Measurements from ENCODE around the gene SLC22A3.

- TF ChIP-seq, protein P1, sequence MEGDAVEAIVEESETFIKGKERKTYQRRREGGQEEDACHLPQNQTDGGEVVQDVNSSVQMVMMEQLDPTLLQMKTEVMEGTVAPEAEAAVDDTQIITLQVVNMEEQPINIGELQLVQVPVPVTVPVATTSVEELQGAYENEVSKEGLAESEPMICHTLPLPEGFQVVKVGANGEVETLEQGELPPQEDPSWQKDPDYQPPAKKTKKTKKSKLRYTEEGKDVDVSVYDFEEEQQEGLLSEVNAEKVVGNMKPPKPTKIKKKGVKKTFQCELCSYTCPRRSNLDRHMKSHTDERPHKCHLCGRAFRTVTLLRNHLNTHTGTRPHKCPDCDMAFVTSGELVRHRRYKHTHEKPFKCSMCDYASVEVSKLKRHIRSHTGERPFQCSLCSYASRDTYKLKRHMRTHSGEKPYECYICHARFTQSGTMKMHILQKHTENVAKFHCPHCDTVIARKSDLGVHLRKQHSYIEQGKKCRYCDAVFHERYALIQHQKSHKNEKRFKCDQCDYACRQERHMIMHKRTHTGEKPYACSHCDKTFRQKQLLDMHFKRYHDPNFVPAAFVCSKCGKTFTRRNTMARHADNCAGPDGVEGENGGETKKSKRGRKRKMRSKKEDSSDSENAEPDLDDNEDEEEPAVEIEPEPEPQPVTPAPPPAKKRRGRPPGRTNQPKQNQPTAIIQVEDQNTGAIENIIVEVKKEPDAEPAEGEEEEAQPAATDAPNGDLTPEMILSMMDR (IDR thresholded peaks at IDR 0.05; ENCODE audit: insufficient read depth, low read depth, low read length), result no peak
- TF ChIP-seq EZH2 (IDR thresholded peaks at IDR 0.05; ENCODE audit: insufficient read depth, low read length), result no peak
Observed at GRCh38 chr6:160417550-160417949, 69.4 kb downstream of the SLC22A3 start.
